ENCODE results near the gene MPI. TPM values are rescaled to one million over a fixed set of nuclear protein-coding genes. Genes with fewer than 3 reads are reported as not detected.
A peak's percentile ranks its signal among the peaks of the same experiment; 100 is the strongest.

MPI gene
- total RNA-seq, 1 experiment from 2014 or later: 30.8 TPM

- Mint-ChIP-seq H3K27me3 (ENCODE audit: insufficient read depth, unreplicated experiment) (no peaks in the 10 kb centered on the region), H3K4me3 (ENCODE audit: unreplicated experiment) (no peak overlapping the region), H3K27ac (ENCODE audit: low read depth, unreplicated experiment) (no peak overlapping the region), H3K9me3 (ENCODE audit: unreplicated experiment) (no peaks in the 10 kb centered on the region), H3K36me3 (ENCODE audit: insufficient read depth, unreplicated experiment) (peaks cover 46% of the 10 kb centered on the region), H3K4me1 (ENCODE audit: insufficient read depth, unreplicated experiment) (peaks cover 11% of the 10 kb centered on the region)
- POLR2A ChIA-PET: interaction anchor here (0.6 to 1.8 kb wide), 4 partner anchors 9 to 1027 kb away, joined by 3 to 12 read pairs (median 4); partner anchors contain the start of gene FAM219B
- CTCF ChIA-PET: interaction anchor here (1.2 to 3.4 kb wide), 3 partner anchors 9 to 127 kb away, joined by 4 to 16 read pairs (median 5); partner anchors contain the start of gene FAM219B
- no TSS peak for BruUV-seq (replicated peaks)
- TF ChIP-seq, protein P1, sequence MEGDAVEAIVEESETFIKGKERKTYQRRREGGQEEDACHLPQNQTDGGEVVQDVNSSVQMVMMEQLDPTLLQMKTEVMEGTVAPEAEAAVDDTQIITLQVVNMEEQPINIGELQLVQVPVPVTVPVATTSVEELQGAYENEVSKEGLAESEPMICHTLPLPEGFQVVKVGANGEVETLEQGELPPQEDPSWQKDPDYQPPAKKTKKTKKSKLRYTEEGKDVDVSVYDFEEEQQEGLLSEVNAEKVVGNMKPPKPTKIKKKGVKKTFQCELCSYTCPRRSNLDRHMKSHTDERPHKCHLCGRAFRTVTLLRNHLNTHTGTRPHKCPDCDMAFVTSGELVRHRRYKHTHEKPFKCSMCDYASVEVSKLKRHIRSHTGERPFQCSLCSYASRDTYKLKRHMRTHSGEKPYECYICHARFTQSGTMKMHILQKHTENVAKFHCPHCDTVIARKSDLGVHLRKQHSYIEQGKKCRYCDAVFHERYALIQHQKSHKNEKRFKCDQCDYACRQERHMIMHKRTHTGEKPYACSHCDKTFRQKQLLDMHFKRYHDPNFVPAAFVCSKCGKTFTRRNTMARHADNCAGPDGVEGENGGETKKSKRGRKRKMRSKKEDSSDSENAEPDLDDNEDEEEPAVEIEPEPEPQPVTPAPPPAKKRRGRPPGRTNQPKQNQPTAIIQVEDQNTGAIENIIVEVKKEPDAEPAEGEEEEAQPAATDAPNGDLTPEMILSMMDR (IDR thresholded peaks at IDR 0.05; ENCODE audit: unreplicated experiment): no peak
- DNase-seq (ENCODE audit: unreplicated experiment): no peak
- intact Hi-C loops (cut with micrococcal nuclease): no loop called here
Measured at GRCh38 chr15:74897300-74897701, 7.5 kb downstream of the MPI start.

GRCh38 chr15:74901612-74902063 lies 11.8 kb downstream of the MPI start:
- no peak overlapping the region for H3K4me3 Mint-ChIP-seq (ENCODE audit: unreplicated experiment)
- intact Hi-C loops (cut with micrococcal nuclease): loop anchor here (1.0 to 2.0 kb wide), 3 partner anchors 59 to 130 kb away; partner anchors contain the start of gene ULK3
- H3K36me3 Mint-ChIP-seq (ENCODE audit: insufficient read depth, unreplicated experiment): peaks cover 64% of the 10 kb centered on the region
- POLR2A ChIA-PET: interaction anchor here (0.8 to 3.9 kb wide), 11 partner anchors 9 to 433 kb away, joined by 3 to 23 read pairs (median 4); partner anchors contain the start of gene ULK3
- H3K9me3 Mint-ChIP-seq (ENCODE audit: unreplicated experiment): no peaks in the 10 kb centered on the region
- CTCF ChIA-PET: interaction anchor here (0.5 to 3.0 kb wide), 49 partner anchors 8 to 529 kb away, joined by 3 to 38 read pairs (median 5); partner anchors contain the start of genes CSK, MPI, PPCDC and RPP25
- H3K4me1 Mint-ChIP-seq (ENCODE audit: insufficient read depth, unreplicated experiment): peaks cover 15% of the 10 kb centered on the region
- DNase-seq (ENCODE audit: unreplicated experiment): peak; percentile 65
- no TSS peak for BruUV-seq (replicated peaks)
- no peak overlapping the region for H3K27ac Mint-ChIP-seq (ENCODE audit: low read depth, unreplicated experiment)
- no peaks in the 10 kb centered on the region for H3K27me3 Mint-ChIP-seq (ENCODE audit: insufficient read depth, unreplicated experiment)
- TF ChIP-seq, protein P1 (IDR thresholded peaks at IDR 0.05; ENCODE audit: unreplicated experiment): peak; percentile 75

GRCh38 chr15:74902295-74903075 lies 12.6 kb downstream of the MPI start:
- no peak for DNase-seq (ENCODE audit: unreplicated experiment)
- TF ChIP-seq, protein P1 (IDR thresholded peaks at IDR 0.05; ENCODE audit: unreplicated experiment): no peak
- H3K36me3 Mint-ChIP-seq (ENCODE audit: insufficient read depth, unreplicated experiment): peaks cover 64% of the 10 kb centered on the region
- no peaks in the 10 kb centered on the region for H3K27me3 Mint-ChIP-seq (ENCODE audit: insufficient read depth, unreplicated experiment)
- POLR2A ChIA-PET: interaction anchor here (1.0 to 3.9 kb wide), 10 partner anchors 9 to 129 kb away, joined by 3 to 23 read pairs (median 4); partner anchors contain the start of genes COX5A and ULK3
- H3K9me3 Mint-ChIP-seq (ENCODE audit: unreplicated experiment): no peaks in the 10 kb centered on the region
- H3K4me3 Mint-ChIP-seq (ENCODE audit: unreplicated experiment): no peak overlapping the region
- CTCF ChIA-PET: interaction anchor here (0.5 to 3.0 kb wide), 45 partner anchors 9 to 530 kb away, joined by 3 to 38 read pairs (median 5); partner anchors contain the start of genes CSK, MPI, PPCDC and SCAMP2
- BruUV-seq (replicated peaks): no TSS peak
- intact Hi-C loops (cut with micrococcal nuclease): no loop called here
- H3K27ac Mint-ChIP-seq (ENCODE audit: low read depth, unreplicated experiment): peak overlapping the region; percentile 39
- H3K4me1 Mint-ChIP-seq (ENCODE audit: insufficient read depth, unreplicated experiment): peaks cover 15% of the 10 kb centered on the region

DNA sequence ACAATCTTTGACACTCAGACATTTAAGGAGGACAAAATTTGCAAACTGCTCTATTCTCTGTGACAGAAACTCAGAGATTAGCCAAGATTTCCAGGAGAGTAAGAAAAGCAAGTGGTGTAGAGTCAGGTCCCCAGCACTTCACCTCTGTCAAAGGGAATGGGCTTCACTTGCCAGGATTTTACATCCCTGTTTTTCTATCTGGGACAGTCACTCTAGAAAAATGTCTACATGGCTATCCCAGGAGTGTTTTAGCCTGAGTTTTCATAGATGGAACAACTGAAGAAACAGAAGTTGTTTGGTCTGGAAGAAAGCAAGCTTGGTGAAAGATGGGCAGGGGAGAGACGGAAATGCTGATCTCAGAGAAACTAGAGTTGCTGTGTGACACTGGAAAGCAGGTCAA lies 13.8 kb downstream of the MPI start:
- intact Hi-C loops (cut with micrococcal nuclease): no loop called here
- Mint-ChIP-seq H3K36me3 (ENCODE audit: insufficient read depth, unreplicated experiment) (peaks cover 64% of the 10 kb centered on the region), H3K4me3 (ENCODE audit: unreplicated experiment) (peak overlapping the region; percentile 33), H3K27ac (ENCODE audit: low read depth, unreplicated experiment) (peak overlapping the region; percentile 97), H3K9me3 (ENCODE audit: unreplicated experiment) (no peaks in the 10 kb centered on the region), H3K4me1 (ENCODE audit: insufficient read depth, unreplicated experiment) (peaks cover 15% of the 10 kb centered on the region), H3K27me3 (ENCODE audit: insufficient read depth, unreplicated experiment) (no peaks in the 10 kb centered on the region)
- ChIA-PET POLR2A (interaction anchor here (0.7 to 1.5 kb wide), 5 partner anchors 14 to 135 kb away, joined by 3 to 5 read pairs (median 3); partner anchors contain the start of genes COX5A and MPI), CTCF (interaction anchor here (0.6 to 3.0 kb wide), 9 partner anchors 12 to 134 kb away, joined by 3 to 23 read pairs (median 3); partner anchors contain the start of genes CSK and ULK3)
- TF ChIP-seq, protein P1 (IDR thresholded peaks at IDR 0.05; ENCODE audit: unreplicated experiment): no peak
- no TSS peak for BruUV-seq (replicated peaks)
- no peak for DNase-seq (ENCODE audit: unreplicated experiment)
